ENCODE results near the gene TMEM170A. TPM values are rescaled to one million over a fixed set of nuclear protein-coding genes. Genes with fewer than 3 reads are reported as not detected.

The TMEM170A gene
- total and polyA plus RNA-seq, 2 of the 13 experiments (the other 11 are each of a cell fraction or from before 2014, with no cell fraction given): 35.7 to 39.7 TPM

GRCh38 chr16:75432828-75433731 lies 31.4 kb downstream of the TMEM170A start, which contains the start of gene CFDP1 (continued):
- peak; percentile 85; the same call in 1 of the 2 replicates for TF ChIP-seq ZNF558 (CRISPR knock-in tag; IDR thresholded peaks at IDR 0.05; ENCODE audit: borderline replicate concordance)
- TF ChIP-seq ZUFSP (CRISPR knock-in tag; IDR thresholded peaks at IDR 0.05; ENCODE audit: borderline replicate concordance): no peak
- TF ChIP-seq ZFP36L2 (CRISPR knock-in tag; IDR thresholded peaks at IDR 0.05): no peak
- peak; percentile 78; the same call in 1 of the 2 replicates for TF ChIP-seq MLXIP (CRISPR knock-in tag; IDR thresholded peaks at IDR 0.05; ENCODE audit: borderline replicate concordance)
- TF ChIP-seq DR1 (CRISPR knock-in tag; IDR thresholded peaks at IDR 0.05): 0 out of 2 replicates have a peak, but pooled peaks have one; percentile 31
- no peak for TF ChIP-seq ZNF7 (CRISPR knock-in tag; IDR thresholded peaks at IDR 0.05)
- TF ChIP-seq ZNF264 (CRISPR knock-in tag; IDR thresholded peaks at IDR 0.05): peak; percentile 58; the same call in 1 of the 2 replicates
- TF ChIP-seq HNF4G (IDR thresholded peaks at IDR 0.05; ENCODE audit: borderline replicate concordance, low read depth, low read length): peak; percentile 71
- TF ChIP-seq HNF4G (CRISPR knock-in tag; IDR thresholded peaks at IDR 0.05; ENCODE audit: borderline replicate concordance, low read depth): peak; percentile 60; the same call in 1 of the 2 replicates
- TF ChIP-seq ZSCAN20 (CRISPR knock-in tag; IDR thresholded peaks at IDR 0.05; ENCODE audit: borderline replicate concordance): peak; percentile 97
- TF ChIP-seq THAP9 (CRISPR knock-in tag; IDR thresholded peaks at IDR 0.05; ENCODE audit: borderline replicate concordance): peak; percentile 90
- TF ChIP-seq ISL2 (CRISPR knock-in tag; IDR thresholded peaks at IDR 0.05): no peak; the same call in 1 of the 2 replicates
- TF ChIP-seq ZNF605 (CRISPR knock-in tag; IDR thresholded peaks at IDR 0.05): peak; percentile 99
- TF ChIP-seq ZNF460 (CRISPR knock-in tag; IDR thresholded peaks at IDR 0.05; ENCODE audit: borderline replicate concordance): no peak
- peak; percentile 98 for TF ChIP-seq ZNF781 (CRISPR knock-in tag; IDR thresholded peaks at IDR 0.05; ENCODE audit: borderline replicate concordance, not compliant biosample characterization)
- TF ChIP-seq ZNF496 (CRISPR knock-in tag; IDR thresholded peaks at IDR 0.05; ENCODE audit: insufficient replicate concordance): no peak
- TF ChIP-seq ATF5 (CRISPR knock-in tag; IDR thresholded peaks at IDR 0.05; ENCODE audit: low read depth): peak; percentile 99
